GM18526 (cell line): ENCODE measurements around the gene MARCHF10.

Source experiments
- POLR2A ChIP-seq: IDR thresholded peaks from 3 replicates; pipeline ENCODE4 v1.6.1; 2011; ENCODE audit not compliant: insufficient read length; ENCODE audit errors: extremely low read depth

MARCHF10 gene

GRCh38 chr17:62674841-62675240 is 133.3 kb downstream of the MARCHF10 start:
- TF ChIP-seq POLR2A = no peak

- TF ChIP-seq POLR2A = no peak
Measured at GRCh38 chr17:62674363-62674739, 133.8 kb downstream of the MARCHF10 start.

GRCh38 chr17:62673614-62674362 is 134.3 kb downstream of the MARCHF10 start:
- no peak for TF ChIP-seq POLR2A

GRCh38 chr17:62672957-62673356 is 135.2 kb downstream of the MARCHF10 start:
- no peak for TF ChIP-seq POLR2A

GRCh38 chr17:62671553-62671952 is 136.6 kb downstream of the MARCHF10 start:
- no peak for TF ChIP-seq POLR2A

GRCh38 chr17:62670202-62670821 is 137.8 kb downstream of the MARCHF10 start:
- TF ChIP-seq POLR2A = no peak

GRCh38 chr17:62668091-62668804 is 139.9 kb downstream of the MARCHF10 start:
- no peak for TF ChIP-seq POLR2A

GRCh38 chr17:62666801-62667591 is 141.1 kb downstream of the MARCHF10 start:
- TF ChIP-seq POLR2A = no peak

- no peak for TF ChIP-seq POLR2A
Measured at GRCh38 chr17:62666061-62666800, 141.9 kb downstream of the MARCHF10 start.

- no peak for TF ChIP-seq POLR2A
Measured at GRCh38 chr17:62665599-62665998, 142.5 kb downstream of the MARCHF10 start.

- no peak for TF ChIP-seq POLR2A
Measured at GRCh38 chr17:62664336-62665120, 143.6 kb downstream of the MARCHF10 start.

GRCh38 chr17:62663304-62663703 is 144.8 kb downstream of the MARCHF10 start:
- TF ChIP-seq POLR2A = no peak

- no peak for TF ChIP-seq POLR2A
Measured at GRCh38 chr17:62662855-62663254, 145.3 kb downstream of the MARCHF10 start.

- TF ChIP-seq POLR2A = no peak
Measured at GRCh38 chr17:62661337-62661736, 146.8 kb downstream of the MARCHF10 start.
